ENCODE data around the gene CALCB.

DNA sequence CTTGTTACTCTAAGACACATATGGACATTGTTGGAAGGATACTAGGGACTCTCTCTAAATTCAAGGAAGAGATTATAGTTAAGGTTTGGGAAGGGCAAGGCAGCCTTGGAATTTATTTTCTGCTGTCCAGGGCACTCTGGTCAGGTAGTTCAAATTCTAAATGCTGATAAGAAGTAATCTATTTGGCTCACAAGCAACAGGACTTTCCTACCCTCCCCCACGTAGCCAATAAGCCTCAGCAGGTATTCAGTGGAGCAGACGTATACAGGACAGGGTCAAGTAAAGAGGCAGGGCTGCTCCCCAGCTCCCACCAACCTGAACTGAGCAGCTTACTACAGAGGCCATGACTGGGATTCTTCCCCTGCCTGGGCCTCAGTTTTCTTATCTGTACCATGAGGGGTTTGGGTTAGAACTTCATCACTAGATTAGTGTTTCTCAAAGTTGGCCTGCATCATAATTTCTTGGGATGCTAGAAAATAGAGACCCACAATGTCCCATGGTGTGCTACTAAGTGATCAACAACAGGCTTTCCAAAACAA lies 35.3 kb downstream of the CALCB start:
- no peak for TF ChIP-seq EZH2 (IDR thresholded peaks at IDR 0.05; ENCODE audit: insufficient read depth, poor library complexity, severe bottlenecking)
- no peak for TF ChIP-seq EZH2phosphoT487 (IDR thresholded peaks at IDR 0.05; ENCODE audit: insufficient read depth, low read depth)
